NCI-H2227 (cell line): ENCODE data around the gene CDRT4.
"Not testable (repeated sequence)": the region's sequence is repeated elsewhere in the genome, so short reads cannot be mapped to it uniquely, and the experiment has no call there.

ENCODE experiments used
- DNase-seq: peaks from one replicate; lab custom pipeline; 2025; ENCODE audit not compliant: unreplicated experiment; lab: John Stamatoyannopoulos, UW

Gene CDRT4

DNA sequence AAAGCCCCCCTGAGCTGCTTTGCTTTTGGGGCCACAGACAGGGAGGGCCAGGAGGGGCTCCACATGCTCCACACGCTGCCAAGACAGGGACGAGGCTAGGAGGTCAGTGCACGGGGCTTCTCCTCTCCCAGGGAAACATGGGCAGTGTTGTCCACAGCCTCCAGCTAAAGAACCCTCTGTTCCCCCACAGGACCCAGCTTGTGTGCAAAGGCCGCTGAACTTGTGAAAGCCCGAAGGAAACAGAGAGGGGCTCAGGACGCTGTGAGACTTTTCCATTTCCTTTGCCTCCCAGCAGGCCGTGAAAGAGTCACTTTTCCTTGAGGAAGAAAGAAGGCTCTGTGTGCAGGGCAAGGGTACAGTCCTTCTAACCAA is 9.7 kb downstream of the CDRT4 start:
- no peak for DNase-seq

DNA sequence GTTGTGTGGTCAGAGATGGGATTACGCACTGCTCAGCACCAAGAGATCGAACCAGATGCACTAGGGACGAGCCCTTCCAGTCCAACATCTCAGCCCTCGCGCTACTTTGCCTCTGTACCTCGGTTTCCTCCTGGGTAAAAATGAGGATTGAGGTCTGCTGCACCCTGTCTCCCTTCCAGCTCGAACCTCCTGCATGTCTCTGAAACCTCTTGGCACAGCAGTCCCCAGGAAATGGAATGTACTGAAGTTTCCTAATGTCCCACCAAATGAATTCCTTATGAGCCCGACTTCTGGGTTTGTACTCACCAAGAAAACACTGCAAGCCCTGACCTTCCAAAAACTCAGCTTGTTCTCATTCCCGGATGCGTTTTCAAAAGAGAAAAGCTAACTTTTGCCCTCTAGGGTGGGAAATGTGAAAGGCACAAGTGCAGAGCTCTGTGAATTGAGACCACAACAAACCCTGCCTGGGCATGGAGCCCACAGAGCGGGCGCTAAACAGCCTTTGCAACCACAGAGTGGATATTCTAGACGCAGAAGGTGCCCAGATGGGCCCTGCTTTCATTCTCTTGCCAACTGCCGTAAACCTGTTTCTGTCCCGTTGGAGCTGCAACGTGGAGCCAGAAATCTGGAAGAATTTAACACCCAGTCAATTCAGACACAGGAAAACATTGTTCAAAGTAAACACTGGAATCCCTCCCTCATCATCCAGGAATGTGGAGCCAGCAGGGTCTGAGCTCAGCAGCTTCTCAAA is 10.3 kb downstream of the CDRT4 start:
- no peak for DNase-seq

DNA sequence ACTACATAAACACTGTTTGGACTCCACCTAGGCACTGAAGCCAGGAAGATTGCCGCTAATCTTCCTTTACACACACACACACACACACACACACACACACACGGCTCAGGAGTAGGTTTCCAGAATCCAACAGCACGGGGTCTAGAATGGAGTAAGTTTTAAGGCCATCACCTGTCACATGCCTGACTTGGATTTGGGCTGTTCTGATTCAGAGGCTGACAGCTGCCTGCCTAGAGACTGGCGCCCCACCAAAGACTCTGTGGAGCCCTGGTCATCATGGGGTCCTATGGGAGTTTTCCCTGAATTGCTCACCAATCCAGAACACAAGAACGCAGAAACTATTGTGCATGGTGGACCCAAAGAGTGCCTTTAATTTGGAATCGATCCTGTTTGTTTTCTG is 10.9 kb downstream of the CDRT4 start:
- no peak for DNase-seq

DNA sequence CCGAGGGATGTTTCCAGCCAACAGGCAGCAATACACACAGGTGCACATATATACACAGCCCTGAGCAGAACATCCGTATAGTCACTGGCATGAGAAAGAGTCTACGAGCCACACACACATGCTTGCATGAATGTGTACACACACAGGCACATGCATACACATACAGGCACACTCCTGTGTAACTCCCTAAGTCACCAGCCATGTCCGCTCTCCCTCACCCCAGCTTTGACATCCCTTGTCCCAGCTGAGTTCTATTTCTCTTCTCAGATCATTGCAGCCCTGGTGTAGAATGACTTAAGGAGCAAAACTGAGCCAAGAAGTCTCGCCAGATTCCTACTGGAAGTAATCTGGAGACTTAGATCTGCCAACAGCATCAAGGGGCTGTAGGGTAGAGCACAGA is 13.1 kb downstream of the CDRT4 start:
- no peak for DNase-seq

DNA sequence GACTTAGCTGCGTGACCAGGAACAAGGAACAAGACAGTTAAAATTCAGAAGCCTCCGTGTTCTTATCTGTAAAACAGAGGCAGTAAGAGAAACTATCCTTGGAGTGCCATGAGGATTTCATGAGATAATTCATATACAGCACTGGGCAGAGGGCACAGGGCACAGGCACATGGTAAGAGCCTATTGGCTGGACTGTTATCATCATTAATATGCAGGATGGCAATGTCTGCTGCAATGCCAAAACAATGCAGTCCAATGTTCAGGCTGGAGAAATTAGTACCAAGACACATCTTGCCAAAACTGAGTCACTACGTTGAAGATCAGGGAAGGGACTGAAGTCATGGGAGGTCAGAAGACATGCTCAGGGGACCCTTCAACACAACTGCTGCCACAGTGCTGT is 13.6 kb downstream of the CDRT4 start:
- DNase-seq: no peak

DNA sequence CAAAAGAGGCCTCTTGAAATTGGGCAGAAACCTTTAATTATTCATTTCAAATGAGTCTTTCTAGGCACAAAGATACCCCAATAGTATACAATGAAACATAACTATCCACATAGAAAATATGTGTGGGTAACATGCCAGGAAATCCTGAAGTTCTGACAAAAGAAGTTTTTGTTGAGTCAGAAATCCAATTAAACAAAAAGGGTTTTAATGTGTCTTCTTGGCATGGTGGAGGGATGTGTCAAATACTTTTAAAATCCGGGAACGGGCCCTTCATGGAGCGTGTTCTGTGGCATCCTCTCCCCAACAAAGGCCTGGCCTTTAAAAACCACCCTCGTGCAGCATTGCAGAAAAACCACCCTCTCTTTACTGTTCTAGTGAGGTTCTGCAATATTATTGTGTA is 14.2 kb downstream of the CDRT4 start:
- DNase-seq: no peak

DNA sequence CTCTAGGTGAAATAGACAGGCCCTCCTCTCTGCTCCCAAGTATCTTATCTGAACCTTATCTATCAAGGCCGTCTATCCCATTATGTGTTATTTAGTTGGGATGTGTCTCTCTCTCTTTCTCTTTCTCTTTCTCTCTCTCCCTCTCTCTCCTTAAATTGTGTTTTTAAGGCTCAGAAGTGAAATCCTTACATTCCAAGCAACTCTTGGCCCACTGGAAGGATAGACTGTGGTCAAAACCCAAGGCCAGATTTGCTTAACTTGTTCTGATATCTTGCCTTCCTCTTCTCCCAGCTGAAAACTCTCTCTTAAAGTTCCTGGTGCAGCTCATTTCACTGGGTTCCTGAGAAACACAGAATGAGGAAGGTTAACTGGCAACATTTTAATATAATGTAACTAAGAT is 14.7 kb downstream of the CDRT4 start:
- DNase-seq: no peak

DNA sequence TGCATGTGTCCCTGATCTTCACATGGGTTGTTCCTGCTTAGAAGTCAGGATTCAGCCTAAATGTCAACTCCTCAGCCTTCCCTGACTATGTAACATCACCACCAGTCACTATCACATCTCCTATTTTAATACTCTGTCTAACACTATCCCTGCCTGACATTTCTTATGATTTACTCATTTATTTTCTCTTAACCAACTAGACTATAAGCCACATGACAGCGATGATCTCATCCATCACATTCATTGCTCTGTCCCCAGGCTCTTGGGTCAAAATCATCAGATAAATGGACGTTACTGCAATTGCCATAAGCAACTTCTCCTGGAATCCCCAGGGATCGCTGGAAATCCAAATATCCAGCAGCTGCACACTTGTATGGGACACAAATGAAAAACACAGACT is 15.7 kb downstream of the CDRT4 start:
- DNase-seq: no peak

DNA sequence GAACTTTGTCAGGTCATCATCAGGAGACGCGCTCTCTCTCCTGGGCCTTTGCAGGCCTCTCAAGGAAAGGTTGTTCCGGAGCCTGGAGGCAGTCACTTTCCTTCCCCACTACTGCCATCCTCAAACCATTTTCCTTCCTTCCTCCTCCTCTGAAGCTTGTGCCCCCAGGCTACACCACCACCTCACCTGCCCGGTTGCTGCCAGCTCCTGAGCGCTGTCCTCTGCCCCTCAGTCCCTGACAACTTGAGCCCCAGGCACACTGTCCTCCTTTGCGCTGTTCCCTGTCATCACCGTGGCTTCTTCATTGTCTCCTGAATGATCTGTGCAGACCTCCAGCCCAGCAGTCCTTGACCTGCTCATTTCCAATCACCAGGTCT is 18.9 kb downstream of the CDRT4 start:
- DNase-seq: no peak

DNA sequence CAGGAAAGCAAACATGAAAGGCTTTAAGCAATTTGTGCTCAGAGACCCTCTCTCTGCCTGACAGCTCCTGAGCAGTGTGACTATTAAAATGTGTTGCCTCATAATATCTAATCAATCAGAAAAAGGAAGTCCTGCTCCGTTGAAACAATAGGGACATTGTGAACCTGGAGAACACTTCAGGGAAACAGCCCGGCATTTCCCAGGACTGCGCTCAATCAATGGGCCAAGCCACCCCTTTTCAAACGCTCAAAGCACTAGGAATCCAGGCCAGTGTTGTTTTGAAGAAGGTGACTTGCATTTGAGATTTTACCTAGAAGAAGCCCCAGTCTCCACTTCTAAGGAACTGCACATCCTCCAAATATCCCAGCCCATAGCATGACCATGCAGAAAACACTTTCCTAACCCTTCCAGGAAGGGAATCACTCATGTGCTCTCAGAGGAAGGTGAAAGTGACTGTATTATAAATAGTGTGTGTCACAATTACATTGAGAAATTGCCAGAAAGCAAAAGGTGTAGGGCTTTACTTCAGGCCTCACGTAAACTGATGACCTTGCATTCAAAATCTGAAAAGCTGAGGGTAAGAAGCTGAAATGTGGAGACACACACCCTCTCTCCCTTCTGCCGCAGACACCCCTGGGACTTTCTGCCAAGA is 19.4 kb downstream of the CDRT4 start:
- no peak for DNase-seq

DNA sequence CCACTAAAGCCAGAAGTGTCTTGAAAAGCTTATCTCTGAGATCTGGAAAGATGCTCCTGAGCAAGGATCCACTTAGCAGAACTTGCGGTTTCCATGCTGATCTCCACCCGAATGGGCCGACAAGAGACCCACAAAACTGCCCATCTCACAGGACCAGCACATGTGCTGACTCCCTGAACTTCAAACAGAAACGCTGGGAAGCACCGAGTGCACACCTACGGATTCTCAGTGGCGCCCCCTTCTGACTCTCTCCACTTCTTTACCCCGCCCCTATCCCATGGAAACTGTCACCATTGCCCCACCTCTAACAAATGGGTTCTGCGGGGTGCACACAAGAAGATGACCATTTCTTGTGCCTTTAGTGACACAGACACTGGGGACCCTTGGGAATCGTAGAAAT is 21.4 kb downstream of the CDRT4 start:
- DNase-seq: no peak

DNA sequence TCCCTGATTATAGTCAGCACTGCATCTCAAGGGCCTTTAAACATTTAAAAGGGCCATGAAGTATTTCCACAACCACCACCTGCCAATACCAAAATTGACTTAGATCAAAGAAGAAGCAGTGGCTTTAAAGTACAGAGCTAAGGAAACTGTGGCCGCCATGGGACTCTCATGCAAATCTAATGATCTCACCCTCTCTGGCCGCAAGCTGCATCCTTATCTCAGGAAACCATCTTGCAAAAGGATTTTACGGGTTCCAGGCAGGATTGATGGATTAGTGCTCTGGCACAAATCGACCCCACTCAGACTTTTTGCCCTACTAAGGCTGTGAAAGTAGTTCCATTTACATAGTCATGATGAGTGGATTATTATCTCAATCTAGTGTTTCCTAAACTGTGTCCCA is 22.6 kb downstream of the CDRT4 start:
- no peak for DNase-seq

DNA sequence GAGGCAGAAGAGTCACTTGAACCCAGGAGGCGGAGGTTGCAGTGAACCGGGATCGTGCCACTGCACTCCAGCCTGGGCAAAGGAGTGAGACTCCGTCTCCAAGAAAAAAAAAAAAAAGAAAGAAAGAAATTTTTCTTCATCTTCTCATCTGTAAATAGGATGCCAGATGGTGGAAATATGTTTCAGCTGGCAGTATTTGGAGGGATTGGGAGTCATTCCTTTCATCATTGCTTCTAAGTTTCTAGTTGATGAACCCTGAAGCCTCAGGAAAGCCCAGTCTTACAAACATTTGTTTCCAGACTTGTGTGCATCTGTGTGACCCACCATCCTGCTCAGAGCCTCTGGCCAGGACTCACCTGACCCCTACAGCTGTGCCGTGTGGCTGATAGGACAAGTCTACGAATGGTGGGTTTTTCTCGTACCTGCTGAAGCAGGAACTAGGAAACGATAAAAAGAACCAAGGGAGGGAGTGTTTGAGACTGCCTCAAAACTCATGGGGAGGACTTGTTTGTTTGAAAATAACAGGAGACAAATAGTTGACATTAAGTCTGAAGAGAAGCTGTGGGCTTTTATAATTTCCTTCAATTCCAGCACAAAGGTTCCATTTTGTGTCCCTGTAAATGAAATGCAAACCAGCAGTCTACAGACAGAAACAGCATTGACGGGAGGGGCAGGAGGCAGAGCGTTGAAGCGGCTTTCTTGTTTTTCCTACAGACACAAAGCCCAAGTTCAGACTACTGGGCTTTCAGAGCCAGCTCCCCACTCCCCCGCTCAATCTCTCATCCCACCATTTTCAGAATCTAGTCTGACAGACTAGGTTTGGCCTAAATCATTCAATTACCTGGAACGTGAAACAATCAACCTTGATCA is 24.9 kb downstream of the CDRT4 start:
- DNase-seq: no peak

DNA sequence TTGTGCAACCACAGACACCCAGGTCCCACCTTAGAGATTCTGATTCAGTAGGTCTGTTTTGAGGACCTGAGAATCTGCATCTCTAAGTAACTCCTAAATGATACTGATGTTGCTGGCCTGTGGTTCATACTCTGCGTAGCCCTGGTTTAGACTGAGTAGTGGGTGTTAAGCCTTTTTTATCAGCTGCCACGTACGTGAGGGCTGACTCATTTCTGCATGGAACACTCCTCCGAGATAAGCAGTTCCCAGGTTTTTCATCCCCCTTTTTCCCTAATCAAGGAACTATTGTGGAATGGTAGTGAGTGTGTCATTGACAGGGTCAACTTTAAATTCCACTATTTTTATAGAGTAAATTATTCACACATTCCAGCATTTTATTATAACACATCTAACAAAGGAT is 26.1 kb downstream of the CDRT4 start:
- DNase-seq: no peak

DNA sequence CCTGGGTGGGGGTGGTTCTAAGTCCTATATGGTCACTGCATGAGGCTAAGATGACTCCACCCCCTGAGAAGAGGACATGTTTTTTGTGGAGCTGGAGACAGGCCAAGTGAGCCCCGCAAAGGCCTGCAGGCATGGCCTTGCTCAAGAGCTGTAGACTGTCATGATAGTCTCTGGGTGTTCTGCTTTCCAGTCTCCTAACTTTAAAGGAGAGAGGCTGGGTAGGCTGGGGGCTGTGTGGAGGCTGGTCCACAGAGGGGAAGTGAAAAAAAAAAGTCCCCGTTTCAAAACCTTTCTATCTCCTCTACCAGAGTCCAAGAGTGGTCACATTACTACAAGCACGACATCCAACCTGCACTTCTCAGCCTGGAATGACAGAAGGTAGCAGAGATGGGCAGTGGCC is 27.1 kb downstream of the CDRT4 start:
- no peak for DNase-seq

DNA sequence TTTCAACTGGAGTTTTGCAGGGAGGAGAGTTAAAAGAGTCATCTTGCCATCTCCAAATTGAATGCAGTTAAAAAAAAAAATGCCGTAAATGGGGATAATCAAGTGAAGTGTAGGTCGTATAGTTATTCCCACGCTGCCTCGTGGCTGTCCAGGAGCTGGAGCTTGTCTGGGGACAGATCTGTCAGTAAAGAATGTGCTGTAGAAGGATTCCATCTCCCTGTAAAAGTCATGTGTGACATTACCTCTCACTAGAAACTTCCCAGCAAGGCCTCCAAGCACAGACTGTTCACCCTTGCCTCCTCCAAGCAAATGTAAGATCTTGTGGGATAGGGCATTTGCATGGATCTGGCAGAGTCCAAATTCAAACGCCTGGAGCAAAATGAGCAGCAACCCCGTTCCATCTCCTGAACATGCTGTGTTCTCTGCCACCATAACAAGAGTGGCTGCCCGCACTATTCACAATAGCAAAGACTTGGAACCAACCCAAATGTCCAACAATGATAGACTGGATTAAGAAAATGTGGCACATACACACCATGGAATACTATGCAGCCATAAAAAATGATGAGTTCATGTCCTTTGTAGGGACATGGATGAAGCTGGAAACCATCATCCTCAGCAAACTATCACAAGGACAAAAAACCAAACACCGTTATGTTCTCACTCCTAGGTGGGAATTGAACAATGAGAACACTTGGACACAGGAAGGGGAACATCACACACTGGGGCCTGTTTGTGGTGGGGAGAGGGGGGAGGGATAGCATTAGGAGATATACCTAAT is 28.0 kb downstream of the CDRT4 start:
- DNase-seq: not testable (repeated sequence)

DNA sequence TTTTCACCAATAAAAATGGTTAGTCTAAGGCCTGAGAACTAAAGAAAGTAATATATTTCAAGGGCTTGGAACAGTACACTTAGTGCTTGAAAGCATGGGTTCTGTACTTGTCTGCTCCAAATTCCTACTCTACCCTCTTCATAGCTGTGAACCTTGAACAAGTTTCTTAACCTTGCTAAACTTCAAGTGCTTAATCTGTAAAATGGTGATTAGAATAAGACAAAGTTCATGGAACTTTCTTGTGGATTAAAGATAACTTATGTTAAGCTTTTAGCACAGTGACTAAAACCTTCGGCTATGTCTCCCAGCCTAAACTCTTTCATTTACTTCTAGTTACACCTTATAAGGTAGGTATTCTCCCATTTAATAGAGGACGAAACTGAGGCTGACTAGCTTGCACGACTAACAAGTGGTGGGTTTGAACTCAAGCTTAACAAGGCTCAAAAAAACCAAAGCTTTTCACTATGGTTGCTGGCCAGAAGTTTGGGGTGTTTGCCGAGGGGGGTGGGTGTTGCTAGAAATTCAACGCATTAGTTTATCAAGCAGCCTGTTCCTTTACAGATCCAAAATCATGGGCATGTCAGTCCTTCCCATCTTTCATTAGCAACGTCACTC is 28.8 kb downstream of the CDRT4 start:
- no peak for DNase-seq

DNA sequence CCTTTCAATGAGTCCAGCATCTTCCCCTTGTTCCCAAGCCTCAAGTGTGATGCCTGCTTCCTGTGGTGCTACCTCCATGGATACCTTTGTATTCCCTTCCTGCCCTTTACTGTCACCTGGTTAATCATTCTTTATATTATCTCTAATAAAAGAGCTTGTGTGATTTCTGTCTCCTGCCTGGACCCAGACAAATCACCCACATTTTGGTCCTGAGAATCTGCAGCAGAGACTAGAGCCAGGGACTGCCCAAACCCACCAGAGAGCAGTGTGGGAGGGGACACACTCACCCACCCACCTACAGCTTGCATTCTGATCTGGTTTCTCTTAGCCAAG is 30.2 kb downstream of the CDRT4 start:
- DNase-seq: no peak

DNA sequence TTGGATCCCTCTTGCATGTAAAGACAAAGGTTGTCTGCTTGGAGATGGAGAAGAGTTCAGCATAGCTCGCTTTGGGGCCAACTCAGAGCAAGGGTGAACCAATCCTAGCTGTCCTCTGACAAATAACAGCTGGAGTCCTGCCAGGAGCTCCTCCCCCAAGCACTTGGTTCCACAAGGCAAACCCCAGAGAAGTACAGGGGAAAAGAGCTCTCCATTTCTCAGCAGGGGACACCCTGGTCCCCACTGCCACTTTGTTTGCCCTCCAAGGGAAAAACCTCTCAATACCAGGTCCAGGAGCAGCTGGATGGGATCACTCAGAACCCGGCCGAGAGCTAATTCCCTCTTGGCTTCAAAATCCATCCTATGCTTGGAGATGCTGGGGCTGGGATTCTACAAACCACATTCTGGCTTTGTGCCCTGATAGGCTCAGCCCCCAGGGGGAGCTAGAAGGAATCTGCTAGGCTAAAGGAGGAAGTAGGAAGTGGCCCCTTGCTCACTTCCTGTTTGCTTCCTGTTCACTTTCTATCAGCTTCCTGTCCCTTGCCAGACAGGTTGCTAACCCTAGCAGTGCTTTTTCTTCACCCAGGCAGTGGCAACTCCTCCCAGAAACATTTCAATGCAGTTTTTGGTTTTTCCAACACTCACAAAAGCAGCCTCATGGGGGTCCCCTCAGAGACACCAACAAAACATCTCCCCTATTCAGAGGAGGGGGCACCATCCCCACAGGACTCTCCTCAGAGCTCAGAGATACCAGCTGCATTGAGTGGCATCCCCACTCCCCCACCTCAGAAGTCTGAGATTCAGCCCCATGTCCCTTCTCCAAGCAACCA is 30.7 kb downstream of the CDRT4 start:
- no peak for DNase-seq

DNA sequence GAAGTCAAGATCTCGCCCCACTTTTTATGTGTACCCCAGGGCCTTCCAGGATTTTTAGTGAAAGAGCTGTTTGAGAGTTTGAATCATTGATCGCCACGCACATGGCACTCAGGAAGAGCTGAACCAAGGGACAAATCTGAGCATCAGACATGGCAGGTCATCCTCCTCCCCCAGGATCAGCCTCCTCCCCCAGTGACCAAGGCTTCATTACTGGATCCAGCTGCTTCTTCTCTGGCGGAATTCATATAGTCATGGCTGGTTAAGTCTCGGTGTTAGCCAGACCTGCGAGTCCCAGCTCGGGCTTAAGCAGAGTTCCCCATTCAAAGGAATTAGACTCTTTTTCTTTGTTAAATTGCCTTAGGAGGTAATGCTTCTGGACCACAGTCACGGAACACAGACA is 32.5 kb downstream of the CDRT4 start:
- DNase-seq: no peak
